ENCODE results near the gene PRR15L.
A peak's percentile ranks its signal among the peaks of the same experiment; 100 is the strongest.

PRR15L gene

GRCh38 chr17:47970725-47971499 lies 13.2 kb upstream of the PRR15L start, which contains the start of gene CDK5RAP3:
Gene CDK5RAP3, plus strand, starts transcription at chr17:47971113. Its CDS starts 34 bp downstream, at chr17:47971147.
- Histone ChIP-seq H3K9ac (ENCODE audit: low read length) (peak within 1 kb of the TSS; percentile 87), H2AFZ (ENCODE audit: insufficient read depth, low read length, poor library complexity) (peak within 1 kb of the TSS; percentile 67), H3K4ac (ENCODE audit: low read depth, low read length) (peak within 1 kb of the TSS; percentile 87), H3K27ac (ENCODE audit: low read depth, low read length) (no peak within 1 kb of the TSS), H3K79me1 (ENCODE audit: low read length) (peaks cover 4% of the 10 kb centered on the region), H2BK5ac (ENCODE audit: low read depth, low read length, poor library complexity) (peak within 1 kb of the TSS; percentile 5), H3K79me2 (ENCODE audit: control insufficient read depth, insufficient read depth, low read length, poor library complexity) (peaks cover 4% of the 10 kb centered on the region), H3K27me3 (ENCODE audit: insufficient read depth, low read length) (no peaks in the 10 kb centered on the region), H2AK5ac (ENCODE audit: low read length) (peak within 1 kb of the TSS; percentile 94), H3K4me2 (ENCODE audit: low read length) (peak within 1 kb of the TSS; percentile 92), H3K9me3 (ENCODE audit: insufficient read depth, low read depth, low read length) (peaks cover 2% of the 10 kb centered on the region), H3K4me1 (ENCODE audit: control insufficient read depth in 1 of 2, insufficient read depth in 2 of 2, low read length in 2 of 2) (peaks cover 9 to 14% of the 10 kb centered on the region in 2 experiments), H2BK120ac (ENCODE audit: insufficient read depth, low read length, poor library complexity) (peak within 1 kb of the TSS; percentile 24), H4K8ac (ENCODE audit: low read depth, low read length) (peak within 1 kb of the TSS; percentile 89), H3K18ac (ENCODE audit: low read length) (peak within 1 kb of the TSS; percentile 31), H3K23ac (ENCODE audit: low read length) (peak within 1 kb of the TSS; percentile 0), H3K36me3 (ENCODE audit: control insufficient read depth in 1 of 2, insufficient read depth in 2 of 2, low read length in 2 of 2) (peaks cover 17 to 23% of the 10 kb centered on the region in 2 experiments), H4K12ac (ENCODE audit: low read depth, low read length) (peak within 1 kb of the TSS; percentile 46), H3K4me3 (ENCODE audit: low read depth, low read length) (peak within 1 kb of the TSS; percentile 89), H3K14ac (ENCODE audit: low read length) (peak within 1 kb of the TSS; percentile 89), H2BK12ac (ENCODE audit: low read length) (no peak within 1 kb of the TSS), H4K91ac (ENCODE audit: low read depth, low read length) (peak within 1 kb of the TSS; percentile 53)
- no CpG with 5 or more reads among the region's 62 CpGs for WGBS (ENCODE audit: extremely low coverage, insufficient coverage, insufficient read length)
- DNase-seq: peak; percentile 100

DNA sequence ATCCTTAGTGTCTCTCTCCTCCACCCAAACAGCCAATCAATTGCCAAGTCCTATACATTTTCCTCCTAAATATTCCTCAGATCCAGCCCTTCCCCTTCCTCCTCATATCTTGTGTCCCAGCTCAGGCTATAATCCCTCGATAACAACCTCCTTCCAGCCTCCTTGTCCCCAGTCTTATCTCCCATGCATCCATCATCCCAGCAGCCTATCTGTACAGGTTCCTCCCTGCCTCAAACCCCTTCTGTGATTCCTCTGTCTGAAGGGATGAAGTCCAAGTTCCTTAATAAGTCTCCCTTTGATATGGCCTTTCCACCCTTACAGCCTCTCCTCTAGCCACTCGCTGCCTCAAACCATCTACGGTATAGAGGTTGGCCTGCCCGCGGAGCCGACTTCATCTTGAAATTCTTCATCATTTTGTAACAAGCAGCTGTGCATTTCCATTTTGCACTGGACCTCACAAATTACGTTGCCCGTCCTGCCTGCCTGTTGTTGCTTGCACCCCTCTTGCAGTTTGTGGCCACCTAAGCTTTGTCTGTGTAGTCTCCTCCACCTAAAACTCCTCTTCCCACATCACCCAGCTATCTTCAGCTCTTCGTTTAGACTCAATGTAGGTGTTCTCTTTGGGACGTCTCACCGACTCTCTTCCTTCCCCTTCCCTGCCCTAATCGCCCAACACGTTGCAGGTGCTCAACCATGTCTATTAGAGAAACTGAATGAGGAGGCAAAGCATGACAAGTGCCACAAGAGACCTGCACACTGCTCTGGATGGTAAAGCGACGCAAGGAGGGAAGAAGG lies 12.4 kb upstream of the PRR15L start:
- H3K79me2 ChIP-seq (ENCODE audit: control insufficient read depth, insufficient read depth, low read length, poor library complexity): peaks cover 4% of the 10 kb centered on the region
- H3K23ac ChIP-seq (ENCODE audit: low read length): no peak overlapping the region
- no peaks in the 10 kb centered on the region for H3K27me3 ChIP-seq (ENCODE audit: insufficient read depth, low read length)
- H4K91ac ChIP-seq (ENCODE audit: low read depth, low read length): peak overlapping the region; percentile 7
- H2BK120ac ChIP-seq (ENCODE audit: insufficient read depth, low read length, poor library complexity): peak overlapping the region; percentile 1
- no CpG with 5 or more reads among the region's 15 CpGs for WGBS (ENCODE audit: extremely low coverage, insufficient coverage, insufficient read length)
- peaks cover 9 to 14% of the 10 kb centered on the region in 2 experiments for H3K4me1 ChIP-seq (ENCODE audit: control insufficient read depth in 1 of 2, insufficient read depth in 2 of 2, low read length in 2 of 2)
- H2AFZ ChIP-seq (ENCODE audit: insufficient read depth, low read length, poor library complexity): peak overlapping the region; percentile 47
- H2AK5ac ChIP-seq (ENCODE audit: low read length): peak overlapping the region; percentile 32
- peaks cover 10 to 15% of the 10 kb centered on the region in 2 experiments for H3K36me3 ChIP-seq (ENCODE audit: control insufficient read depth in 1 of 2, insufficient read depth in 2 of 2, low read length in 2 of 2)
- H3K9me3 ChIP-seq (ENCODE audit: insufficient read depth, low read depth, low read length): no peaks in the 10 kb centered on the region
- H2BK12ac ChIP-seq (ENCODE audit: low read length): no peak overlapping the region
- no peak overlapping the region for H3K4me3 ChIP-seq (ENCODE audit: low read depth, low read length)
- no peak overlapping the region for H2BK5ac ChIP-seq (ENCODE audit: low read depth, low read length, poor library complexity)
- peak overlapping the region; percentile 51 for H3K4me2 ChIP-seq (ENCODE audit: low read length)
- peak overlapping the region; percentile 63 for H4K8ac ChIP-seq (ENCODE audit: low read depth, low read length)
- H3K14ac ChIP-seq (ENCODE audit: low read length): no peak overlapping the region
- no peak overlapping the region for H3K18ac ChIP-seq (ENCODE audit: low read length)
- no peak for DNase-seq
- H3K27ac ChIP-seq (ENCODE audit: low read depth, low read length): no peak overlapping the region
- peaks cover 4% of the 10 kb centered on the region for H3K79me1 ChIP-seq (ENCODE audit: low read length)
- no peak overlapping the region for H3K4ac ChIP-seq (ENCODE audit: low read depth, low read length)
- no peak overlapping the region for H3K9ac ChIP-seq (ENCODE audit: low read length)
- H4K12ac ChIP-seq (ENCODE audit: low read depth, low read length): no peak overlapping the region

DNA sequence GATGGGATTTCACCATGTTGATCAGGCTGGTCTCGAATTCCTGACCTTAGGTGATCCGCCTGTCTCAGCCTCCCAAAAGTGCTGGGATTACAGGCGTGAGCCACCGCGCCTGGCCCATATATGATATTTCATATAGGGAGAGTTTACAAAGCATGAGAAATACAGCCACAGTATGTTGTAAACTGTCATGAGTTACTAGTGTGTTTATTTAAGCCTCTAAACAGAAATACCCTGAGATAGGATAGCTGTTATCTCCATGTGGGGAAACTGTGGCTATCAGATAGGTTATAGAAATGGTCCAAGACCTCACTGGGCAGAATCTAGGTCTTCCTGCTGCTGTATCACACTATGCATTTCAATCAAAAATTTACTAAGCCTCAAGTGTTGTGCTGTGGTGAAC lies 11.2 kb upstream of the PRR15L start:
- no peak overlapping the region for H2BK5ac ChIP-seq (ENCODE audit: low read depth, low read length, poor library complexity)

GRCh38 chr17:47967607-47968252 lies 10.0 kb upstream of the PRR15L start:
- no peak overlapping the region for H3K9ac ChIP-seq (ENCODE audit: low read length)
- no peak overlapping the region for H4K8ac ChIP-seq (ENCODE audit: low read depth, low read length)
- H3K23ac ChIP-seq (ENCODE audit: low read length): no peak overlapping the region
- no peak overlapping the region for H4K12ac ChIP-seq (ENCODE audit: low read depth, low read length)
- H2BK12ac ChIP-seq (ENCODE audit: low read length): peak overlapping the region; percentile 6
- H3K9me3 ChIP-seq (ENCODE audit: insufficient read depth, low read depth, low read length): no peaks in the 10 kb centered on the region
- H3K18ac ChIP-seq (ENCODE audit: low read length): no peak overlapping the region
- no peak overlapping the region for H3K4me2 ChIP-seq (ENCODE audit: low read length)
- no peaks in the 10 kb centered on the region for H3K36me3 ChIP-seq (ENCODE audit: control insufficient read depth in 1 of 2, insufficient read depth in 2 of 2, low read length in 2 of 2)
- H3K4me1 ChIP-seq (ENCODE audit: control insufficient read depth in 1 of 2, insufficient read depth in 2 of 2, low read length in 2 of 2): peaks cover 9 to 14% of the 10 kb centered on the region in 2 experiments
- H3K27ac ChIP-seq (ENCODE audit: low read depth, low read length): no peak overlapping the region
- DNase-seq: peak; percentile 16 to 78
- WGBS (ENCODE audit: extremely low coverage, insufficient coverage, insufficient read length): no CpG with 5 or more reads among the region's 5 CpGs
- H3K4ac ChIP-seq (ENCODE audit: low read depth, low read length): no peak overlapping the region
- H2BK5ac ChIP-seq (ENCODE audit: low read depth, low read length, poor library complexity): no peak overlapping the region
- no peak overlapping the region for H2BK120ac ChIP-seq (ENCODE audit: insufficient read depth, low read length, poor library complexity)
- H2AFZ ChIP-seq (ENCODE audit: insufficient read depth, low read length, poor library complexity): no peak overlapping the region
- H4K91ac ChIP-seq (ENCODE audit: low read depth, low read length): peak overlapping the region; percentile 15
- no peaks in the 10 kb centered on the region for H3K27me3 ChIP-seq (ENCODE audit: insufficient read depth, low read length)
- peaks cover 4% of the 10 kb centered on the region for H3K79me2 ChIP-seq (ENCODE audit: control insufficient read depth, insufficient read depth, low read length, poor library complexity)
- no peak overlapping the region for H3K14ac ChIP-seq (ENCODE audit: low read length)
- H3K4me3 ChIP-seq (ENCODE audit: low read depth, low read length): no peak overlapping the region
- peaks cover 4% of the 10 kb centered on the region for H3K79me1 ChIP-seq (ENCODE audit: low read length)
- no peak overlapping the region for H2AK5ac ChIP-seq (ENCODE audit: low read length)

More for the DNA sequence above, 11.2 kb upstream of the PRR15L start:
- no peaks in the 10 kb centered on the region for H3K27me3 ChIP-seq (ENCODE audit: insufficient read depth, low read length)
- H3K4me1 ChIP-seq (ENCODE audit: control insufficient read depth in 1 of 2, insufficient read depth in 2 of 2, low read length in 2 of 2): peaks cover 9 to 14% of the 10 kb centered on the region in 2 experiments
- H3K14ac ChIP-seq (ENCODE audit: low read length): no peak overlapping the region
- no peak overlapping the region for H2AFZ ChIP-seq (ENCODE audit: insufficient read depth, low read length, poor library complexity)
- no peak overlapping the region for H4K91ac ChIP-seq (ENCODE audit: low read depth, low read length)
- no peak overlapping the region for H3K27ac ChIP-seq (ENCODE audit: low read depth, low read length)
- no peak overlapping the region for H3K4ac ChIP-seq (ENCODE audit: low read depth, low read length)
- no peak overlapping the region for H4K12ac ChIP-seq (ENCODE audit: low read depth, low read length)
- no peak overlapping the region for H3K4me2 ChIP-seq (ENCODE audit: low read length)
- H3K79me2 ChIP-seq (ENCODE audit: control insufficient read depth, insufficient read depth, low read length, poor library complexity): peaks cover 4% of the 10 kb centered on the region
- H3K9ac ChIP-seq (ENCODE audit: low read length): no peak overlapping the region
- no peak overlapping the region for H3K23ac ChIP-seq (ENCODE audit: low read length)
- H3K9me3 ChIP-seq (ENCODE audit: insufficient read depth, low read depth, low read length): no peaks in the 10 kb centered on the region
- no peak overlapping the region for H4K8ac ChIP-seq (ENCODE audit: low read depth, low read length)
- H2BK120ac ChIP-seq (ENCODE audit: insufficient read depth, low read length, poor library complexity): no peak overlapping the region
- H3K36me3 ChIP-seq (ENCODE audit: control insufficient read depth in 1 of 2, insufficient read depth in 2 of 2, low read length in 2 of 2): peaks cover 3 to 5% of the 10 kb centered on the region in 2 experiments
- no peak for DNase-seq
- H2BK12ac ChIP-seq (ENCODE audit: low read length): no peak overlapping the region
- H3K79me1 ChIP-seq (ENCODE audit: low read length): peaks cover 4% of the 10 kb centered on the region
- H3K4me3 ChIP-seq (ENCODE audit: low read depth, low read length): no peak overlapping the region
- H3K18ac ChIP-seq (ENCODE audit: low read length): no peak overlapping the region
- H2AK5ac ChIP-seq (ENCODE audit: low read length): no peak overlapping the region
- WGBS (ENCODE audit: extremely low coverage, insufficient coverage, insufficient read length): no CpG with 5 or more reads among the region's 5 CpGs

All from trophoblast cell (in vitro differentiated cells and primary cell).